ENCODE results near the gene STARD13. TPM values are rescaled to one million over a fixed set of nuclear protein-coding genes. Genes with fewer than 3 reads are reported as not detected.
A peak's percentile ranks its signal among the peaks of the same experiment; 100 is the strongest.

STARD13 gene
- total RNA-seq, 1 donor from 2014 or later, result 19.3 TPM

DNA sequence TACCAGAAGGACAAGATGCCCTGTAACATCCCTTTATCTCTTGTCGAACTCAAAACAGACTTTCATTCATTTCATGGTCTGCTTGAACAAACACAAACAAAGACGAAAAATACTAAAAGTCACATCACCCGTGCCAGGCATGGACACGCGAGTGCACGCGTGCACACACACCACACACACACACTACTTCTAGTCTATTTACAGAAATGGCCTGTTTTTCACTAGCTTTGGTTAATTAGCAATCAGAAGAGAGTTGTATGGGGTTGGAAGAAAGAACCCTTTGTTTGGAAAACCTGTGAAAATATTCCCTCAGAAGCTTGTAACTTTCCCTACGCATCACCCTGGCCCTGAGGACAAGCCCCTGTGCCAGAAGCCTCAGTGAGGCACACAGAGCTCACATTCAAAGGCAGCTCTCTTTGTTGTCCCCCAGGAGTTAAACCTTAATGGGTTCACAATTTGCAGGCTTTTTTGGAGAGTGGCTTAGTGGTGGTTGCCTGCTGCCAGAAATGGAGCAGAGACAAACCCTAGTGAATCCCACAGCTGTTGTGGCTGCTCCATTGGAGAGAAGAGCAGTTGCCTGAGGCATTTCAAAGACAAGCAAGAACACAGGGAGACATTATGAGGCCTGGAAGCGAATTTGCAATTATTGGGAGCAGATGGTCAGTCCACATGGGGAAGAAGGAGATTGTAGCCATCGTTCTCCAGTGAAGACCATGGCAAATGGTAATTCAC, 55.9 kb downstream of the STARD13 start:
- DNase-seq (ENCODE audit: low read depth in 2 of 2), result no peak

DNA sequence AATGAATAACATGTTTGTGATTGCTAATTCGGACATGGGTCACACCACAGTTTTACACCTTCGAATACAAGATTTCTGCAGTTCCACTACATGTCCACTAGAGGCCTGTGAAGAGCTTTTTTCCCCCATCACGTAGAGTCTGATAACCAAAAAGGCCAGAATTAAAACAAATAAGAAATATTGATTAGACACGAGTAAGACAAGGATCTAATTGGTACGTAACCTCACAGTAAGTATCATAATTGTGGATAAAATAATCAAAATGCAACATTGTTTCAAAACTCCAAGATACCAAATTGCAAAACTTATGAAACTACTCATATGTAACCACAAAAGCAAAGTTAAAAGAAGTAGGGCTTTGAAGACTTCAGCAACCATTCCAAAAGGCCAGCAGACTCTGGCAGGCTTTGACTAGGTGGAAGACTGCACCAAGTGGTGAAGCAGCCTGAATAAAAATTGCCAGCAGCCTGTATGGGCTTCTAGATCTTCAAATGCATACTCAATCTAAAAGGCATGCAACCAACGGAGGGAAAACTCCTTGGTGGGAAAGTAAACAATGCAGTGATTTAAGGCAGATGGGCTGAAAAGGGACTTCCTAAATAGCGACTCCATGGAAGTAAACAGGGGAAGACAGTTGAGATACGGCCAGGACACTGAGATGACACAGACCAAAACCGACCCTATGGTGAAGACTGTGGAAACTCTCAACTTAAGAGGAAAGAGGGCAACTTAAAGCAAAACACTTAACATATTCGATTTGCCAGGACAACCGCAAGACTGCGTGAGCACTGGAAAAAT, 56.7 kb downstream of the STARD13 start:
- DNase-seq (ENCODE audit: low read depth in 2 of 2), result peak; percentile 50 to 64

DNA sequence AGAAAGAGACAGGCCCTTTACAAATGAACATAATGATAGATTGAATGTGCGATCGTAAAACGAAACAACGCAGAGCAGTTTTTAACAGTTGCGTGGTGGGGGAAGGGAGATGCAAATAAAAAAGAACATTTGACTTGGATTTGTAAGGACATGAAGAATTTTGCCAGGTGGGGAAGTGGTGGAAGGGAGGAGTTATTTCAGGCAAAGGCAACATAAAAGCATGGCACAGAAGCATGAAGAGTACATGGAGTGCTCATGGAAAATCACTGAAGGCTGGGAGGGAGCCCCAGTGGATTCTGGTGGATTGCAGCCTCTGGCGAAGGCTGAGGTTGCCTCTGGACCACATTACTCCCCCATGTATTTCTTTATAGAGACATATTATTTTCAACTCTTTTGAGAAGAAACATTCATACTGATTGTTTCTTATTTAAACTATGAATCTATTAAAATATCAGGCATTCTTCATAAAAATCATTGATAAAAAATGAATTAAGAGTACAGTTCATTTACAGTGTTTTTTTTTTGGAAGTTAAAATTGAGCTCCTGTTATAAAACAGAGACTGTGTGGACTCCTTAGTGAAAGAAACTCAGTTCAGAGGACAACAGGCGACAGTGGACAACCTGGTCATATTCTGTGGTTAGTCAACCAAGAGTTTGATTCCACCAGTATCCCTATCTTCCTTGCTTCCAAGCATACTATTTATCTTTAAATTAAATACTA, 57.5 kb downstream of the STARD13 start:
- DNase-seq (ENCODE audit: low read depth in 2 of 2), result no peak

DNA sequence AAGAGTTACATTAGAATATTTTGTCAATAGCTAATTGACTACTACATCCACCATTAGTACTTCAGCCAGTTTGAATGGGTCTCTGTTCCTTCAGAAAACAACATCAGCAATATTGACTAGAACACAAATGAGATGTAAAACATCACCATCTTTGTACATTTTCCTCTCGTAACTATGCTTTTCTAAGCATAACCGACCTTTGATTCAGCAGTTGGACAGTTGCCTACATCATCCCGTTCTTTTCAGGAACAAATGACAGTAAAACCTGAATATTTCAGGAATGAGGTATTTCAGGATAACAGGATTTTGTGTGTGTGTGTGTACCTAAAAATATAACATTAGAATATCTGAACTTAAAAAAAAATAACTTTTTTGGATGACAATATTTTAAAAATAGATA, 60.9 kb downstream of the STARD13 start:
- peak in 1 of 2 donors; percentile 66 for DNase-seq (ENCODE audit: low read depth in 2 of 2)

DNA sequence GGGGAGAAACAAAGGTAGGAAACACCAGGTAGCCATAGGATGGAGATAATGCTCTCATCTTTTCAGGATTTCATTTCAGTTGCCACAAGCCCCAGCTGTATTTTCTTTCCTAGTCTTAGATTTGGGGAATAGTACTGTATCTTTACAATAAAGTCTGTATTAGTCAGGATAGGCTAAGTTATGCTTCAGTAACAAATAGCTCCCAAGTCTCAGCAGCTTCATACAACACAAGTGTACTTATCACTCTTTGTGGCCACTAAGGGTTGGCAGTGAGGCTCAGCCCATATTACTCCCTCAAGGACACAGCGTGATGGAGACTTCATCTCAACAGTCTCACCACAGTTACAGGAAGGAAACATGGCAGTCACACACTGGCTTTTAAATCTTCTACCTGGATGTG, 61.4 kb downstream of the STARD13 start:
- DNase-seq (ENCODE audit: low read depth in 2 of 2), result no peak

DNA sequence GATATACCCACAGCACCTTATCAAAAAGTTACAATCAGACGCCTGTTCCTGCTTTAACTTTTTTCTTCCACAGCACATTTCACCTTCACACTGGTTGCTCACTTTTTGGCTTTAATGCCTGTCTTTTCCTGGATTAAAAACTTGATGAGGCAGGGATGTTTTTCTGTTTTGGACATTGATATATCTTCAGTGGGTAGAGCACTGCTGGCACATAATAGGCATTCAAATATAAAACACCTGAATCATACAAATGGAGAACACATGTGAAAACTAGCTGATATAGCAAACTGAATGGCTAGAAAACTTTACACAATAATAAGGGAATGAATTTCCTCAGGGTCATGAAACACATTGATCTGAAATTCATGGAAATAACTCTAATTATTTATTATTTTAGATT, 65.6 kb downstream of the STARD13 start:
- DNase-seq (ENCODE audit: low read depth in 2 of 2), result no peak

DNA sequence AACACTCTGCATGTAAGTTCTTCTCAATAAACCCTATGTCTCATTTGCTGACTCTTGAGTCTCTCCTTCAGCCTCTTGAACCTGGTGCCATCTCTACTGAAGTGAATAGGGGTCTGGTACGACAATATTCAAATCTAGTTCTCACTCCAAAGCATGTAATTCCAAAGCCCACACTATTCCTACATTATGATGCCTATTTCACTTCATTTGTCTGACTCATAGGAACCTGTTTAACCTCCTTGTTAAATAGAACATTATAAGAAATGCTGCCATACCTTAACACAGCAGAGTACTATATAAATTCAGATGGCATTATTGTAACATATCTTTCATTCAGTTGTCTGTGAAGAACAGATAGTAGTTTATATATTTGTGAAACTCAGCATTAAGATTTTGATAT, 67.1 kb downstream of the STARD13 start:
- no peak for DNase-seq (ENCODE audit: low read depth in 2 of 2)

DNA sequence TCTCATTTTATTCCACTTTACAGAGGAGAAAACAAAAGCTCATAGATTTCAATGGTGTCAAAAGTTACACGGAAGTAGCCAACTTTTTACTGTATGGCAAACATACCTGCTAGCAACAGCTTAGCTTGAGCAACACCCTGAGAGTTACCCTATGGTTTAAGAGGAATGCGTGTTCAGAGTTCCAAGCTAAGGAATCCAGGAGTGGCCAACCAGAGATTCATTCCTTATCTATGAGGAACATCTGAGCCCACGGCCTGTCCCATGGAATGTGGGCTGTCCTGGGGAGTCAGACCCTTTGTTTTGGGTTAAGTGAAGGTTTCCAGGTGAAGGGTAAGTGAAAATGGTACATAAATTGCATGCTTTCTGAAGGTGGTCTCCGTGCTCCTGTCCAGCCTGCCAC, 67.5 kb downstream of the STARD13 start:
- no peak for DNase-seq (ENCODE audit: low read depth in 2 of 2)

DNA sequence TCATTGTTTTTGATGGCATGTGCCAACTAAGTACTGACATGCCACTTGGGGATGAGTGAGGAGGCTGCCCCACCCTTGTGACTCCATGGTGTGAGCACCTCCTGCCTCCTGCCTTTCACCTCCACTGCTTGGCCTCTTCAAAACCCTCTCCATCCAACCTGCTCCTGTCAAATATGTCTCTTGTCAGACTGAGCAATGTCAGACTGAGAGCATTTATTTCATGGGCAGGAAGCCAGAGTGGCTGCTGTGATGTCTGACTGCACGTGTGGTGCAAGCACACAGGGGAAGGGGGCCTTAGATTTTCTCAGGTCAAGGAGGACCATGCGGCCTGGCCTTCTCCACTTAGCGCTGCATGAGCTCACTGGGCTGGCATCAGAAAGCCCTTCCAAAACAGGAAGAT, 68.3 kb downstream of the STARD13 start:
- no peak for DNase-seq (ENCODE audit: low read depth in 2 of 2)

DNA sequence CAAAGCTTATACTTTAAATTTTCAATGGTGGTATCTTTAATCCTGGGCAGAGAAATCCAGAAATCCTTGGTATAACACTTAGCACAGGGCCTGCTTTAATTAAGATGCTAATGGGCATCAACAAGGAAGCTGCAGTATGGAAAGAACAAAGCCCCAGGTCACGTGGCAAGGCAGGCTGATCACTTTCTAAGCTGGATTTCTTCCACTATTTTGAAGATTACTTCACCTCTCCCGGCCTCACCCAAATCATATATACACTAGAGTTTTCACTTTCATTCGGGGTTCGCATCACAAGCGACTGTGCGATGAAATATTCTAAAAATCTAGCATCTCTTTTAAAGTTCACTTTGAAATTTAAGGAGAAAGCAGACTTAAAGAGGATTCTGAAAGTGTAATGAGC, 71.8 kb downstream of the STARD13 start:
- no peak for DNase-seq (ENCODE audit: low read depth in 2 of 2)

DNA sequence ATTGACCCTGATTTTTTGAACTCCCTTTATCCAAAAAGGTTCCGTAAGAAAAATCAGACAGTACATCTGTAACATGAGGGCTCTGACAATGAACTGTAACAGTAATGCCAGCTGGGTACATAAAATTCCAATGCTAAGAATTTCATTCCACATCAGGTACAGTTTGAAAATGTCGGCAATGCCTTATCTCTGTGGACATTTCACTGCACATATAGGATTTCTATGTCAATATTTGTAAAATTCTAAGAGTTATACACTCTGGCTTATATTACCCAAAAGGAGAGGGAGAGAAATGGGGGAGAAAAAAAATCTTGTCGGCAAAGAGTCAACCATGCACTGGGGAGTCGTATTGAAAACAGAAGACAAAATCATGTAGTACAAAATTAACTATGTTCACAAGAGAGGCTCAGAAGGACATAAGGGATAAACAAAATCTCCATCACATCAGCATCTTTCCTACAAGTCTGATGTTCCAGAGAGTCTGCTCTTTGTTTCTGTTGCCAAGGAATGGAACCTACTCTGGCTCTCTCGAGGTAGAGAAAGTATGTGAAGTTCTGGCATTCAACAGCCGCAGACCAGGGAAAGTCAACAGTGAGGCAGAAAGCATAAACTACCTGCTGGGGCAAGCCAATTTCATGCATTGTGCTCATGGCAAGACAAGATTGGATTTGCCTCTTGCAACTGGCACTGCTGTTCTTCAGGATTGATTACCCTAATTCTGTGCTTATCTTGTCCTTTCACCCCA, 72.4 kb downstream of the STARD13 start:
- DNase-seq (ENCODE audit: low read depth in 2 of 2), result no peak

DNA sequence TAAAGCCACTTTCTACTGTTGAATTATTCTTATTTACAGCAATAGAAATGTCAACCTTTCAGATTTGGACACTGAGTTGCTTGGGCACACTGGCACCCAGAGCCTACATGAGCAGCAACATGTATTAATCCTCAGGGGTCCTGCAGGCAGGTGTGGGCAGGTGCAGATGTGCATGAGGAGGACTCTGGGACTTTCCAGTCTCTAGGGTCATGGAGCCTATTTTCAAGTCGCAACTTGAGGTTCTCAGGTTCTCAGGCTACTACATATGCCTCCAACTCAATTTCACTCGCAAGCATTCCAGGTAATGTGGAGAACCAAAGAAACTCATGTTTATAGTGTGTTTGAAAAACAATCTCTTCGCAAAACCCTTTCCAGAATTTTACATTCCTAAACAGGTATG, 73.2 kb downstream of the STARD13 start:
- DNase-seq (ENCODE audit: low read depth in 2 of 2), result no peak

DNA sequence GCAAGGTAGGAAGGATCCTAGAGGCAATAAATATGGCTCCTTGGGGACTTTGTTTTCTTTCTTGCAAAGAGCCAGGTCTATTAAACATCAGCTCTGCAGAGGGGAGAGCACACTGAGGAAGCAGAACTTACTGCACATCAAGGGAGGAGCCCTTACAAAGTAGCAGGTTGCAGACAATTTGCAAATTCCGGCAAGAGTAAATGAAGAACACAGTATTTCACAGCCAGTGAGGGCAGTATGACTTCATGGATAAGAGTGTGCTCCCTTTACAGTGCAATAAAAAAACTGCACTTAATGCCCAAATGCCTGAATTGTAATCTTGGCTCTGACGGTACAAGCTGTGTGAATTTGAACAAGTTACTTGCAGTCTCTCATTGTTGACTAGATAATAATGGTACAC, 75.5 kb downstream of the STARD13 start:
- no peak for DNase-seq (ENCODE audit: low read depth in 2 of 2)

DNA sequence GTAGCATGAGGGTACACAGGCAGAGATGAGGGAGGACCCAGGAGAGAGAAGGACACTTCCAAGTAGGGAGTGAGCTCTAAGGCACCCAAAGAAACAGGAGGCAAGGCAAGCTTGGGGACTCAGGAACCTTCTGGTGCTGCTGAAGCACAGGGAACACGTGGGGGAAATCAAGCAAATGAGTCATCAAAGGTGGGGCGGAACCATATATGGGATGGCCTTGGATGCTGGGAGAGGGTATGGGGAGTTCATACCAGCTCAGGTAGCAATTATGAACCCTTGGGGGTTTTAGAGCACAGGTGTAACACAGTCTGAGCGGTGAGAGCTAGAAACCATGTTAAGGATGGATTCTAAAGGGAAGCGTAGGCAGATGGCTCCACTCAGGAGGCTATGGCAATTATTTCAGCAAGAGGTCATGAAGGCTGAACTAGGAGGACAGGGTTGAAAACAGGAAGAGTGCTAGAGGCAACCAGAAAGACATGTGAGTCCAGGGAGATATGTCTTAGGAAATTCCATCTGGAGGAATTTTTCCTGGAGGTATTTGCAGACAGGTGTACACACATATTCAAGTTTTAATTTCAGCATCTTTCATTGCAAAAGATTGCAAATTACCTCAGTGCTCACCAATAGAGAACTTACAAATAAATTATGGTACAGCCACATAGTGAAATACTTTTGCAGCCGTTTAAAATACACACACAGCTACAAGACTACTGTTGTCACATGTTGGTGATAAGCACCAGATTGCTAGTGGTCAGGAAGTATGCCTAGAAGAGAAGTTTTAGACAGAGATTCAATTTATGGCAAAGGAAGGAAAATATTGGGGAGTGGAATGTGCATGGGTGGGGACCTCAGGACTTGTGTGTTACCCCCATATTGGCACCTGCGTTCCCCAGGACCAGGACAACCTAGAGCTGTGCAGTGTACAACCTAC, 77.0 kb downstream of the STARD13 start:
- DNase-seq (ENCODE audit: low read depth in 2 of 2), result peak in 1 of 2 donors; percentile 40

DNA sequence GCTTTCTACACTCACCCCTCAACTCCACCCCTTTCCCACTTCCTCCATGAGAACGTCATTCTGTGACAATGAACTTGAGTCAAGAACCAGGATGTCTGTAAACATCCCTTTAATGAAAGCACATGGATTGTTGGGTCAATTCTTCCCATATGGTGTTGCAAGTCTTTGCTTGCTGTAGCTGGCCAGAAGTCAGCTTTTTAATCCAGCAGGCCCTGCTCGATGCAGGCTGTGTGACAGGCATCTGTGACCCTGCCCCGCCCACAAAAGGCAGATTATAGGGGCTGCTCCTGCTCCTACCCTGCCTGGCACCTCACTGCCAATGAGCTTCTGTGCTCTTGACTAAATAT, 78.0 kb downstream of the STARD13 start:
- DNase-seq (ENCODE audit: low read depth in 2 of 2), result peak in 1 of 2 donors; percentile 65

DNA sequence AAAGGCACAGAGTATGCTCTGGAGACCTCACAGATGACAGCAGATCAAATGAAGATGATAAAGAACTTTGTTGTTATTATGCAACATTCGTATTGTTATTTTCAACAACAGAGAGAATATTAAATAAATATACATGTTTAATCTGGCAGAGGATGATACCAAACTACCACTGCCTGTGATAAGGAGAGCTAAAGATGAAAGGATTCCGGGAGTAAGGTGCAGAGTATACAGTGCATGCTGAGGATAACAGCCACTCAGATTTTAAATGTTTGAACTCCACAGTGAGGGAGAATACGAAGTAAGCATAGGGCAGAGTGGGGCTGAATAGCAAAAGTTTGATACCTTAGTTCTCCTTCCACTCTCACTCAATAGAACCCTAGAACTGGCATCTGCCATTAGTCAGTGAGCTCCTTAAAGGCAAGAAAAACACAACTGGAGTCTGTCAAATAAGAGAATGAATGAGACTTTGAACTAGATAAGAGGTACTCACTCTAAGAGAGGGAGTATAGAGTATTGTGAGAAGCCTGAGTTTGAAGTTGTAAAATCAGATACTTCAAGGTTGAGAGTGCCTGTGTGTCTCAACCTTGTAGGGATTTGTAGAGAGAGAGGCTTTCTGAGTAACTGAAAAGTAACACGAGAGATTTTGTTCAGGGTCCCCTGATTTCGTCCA, 78.5 kb downstream of the STARD13 start:
- no peak for DNase-seq (ENCODE audit: low read depth in 2 of 2)

DNA sequence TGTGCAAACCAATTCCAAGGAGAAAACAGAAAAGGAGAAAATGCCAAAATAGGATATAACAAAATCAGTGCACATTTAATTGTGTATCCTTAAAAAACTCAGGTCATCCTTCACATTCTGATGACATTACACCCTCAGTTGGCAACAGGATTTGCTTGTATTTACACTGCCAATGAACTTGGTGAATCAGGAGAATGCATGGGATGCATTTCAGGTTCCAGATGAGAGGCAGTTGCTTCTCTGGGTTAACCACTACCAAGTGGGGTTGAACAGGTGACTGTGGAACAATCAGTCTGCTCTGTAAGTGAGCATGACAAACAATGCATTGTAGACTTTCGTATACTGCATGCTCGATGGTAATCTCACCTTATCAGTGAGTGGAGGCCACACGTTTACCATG, 79.1 kb downstream of the STARD13 start:
- DNase-seq (ENCODE audit: low read depth in 2 of 2), result no peak

DNA sequence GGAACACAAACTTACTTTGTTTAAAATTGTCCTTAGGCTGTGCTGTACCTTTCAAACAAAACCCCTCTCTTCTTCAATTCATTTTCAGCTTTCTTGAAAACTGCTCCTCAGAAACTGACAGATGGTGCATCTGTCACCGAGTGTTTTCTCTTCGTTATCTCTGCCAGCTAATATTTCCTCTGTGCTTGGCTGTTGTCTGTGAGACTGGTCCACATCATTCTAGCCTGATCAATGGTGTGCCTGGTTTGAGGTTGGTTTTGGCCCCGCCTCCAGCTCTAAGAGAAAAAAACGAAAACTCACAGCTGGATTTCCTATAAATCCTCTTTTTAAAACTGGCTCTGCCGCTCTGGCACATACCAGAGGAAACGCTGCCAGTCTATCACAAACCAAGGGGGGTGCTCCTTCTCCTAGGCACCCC, 79.7 kb downstream of the STARD13 start:
- peak in 1 of 2 donors; percentile 79 for DNase-seq (ENCODE audit: low read depth in 2 of 2)

DNA sequence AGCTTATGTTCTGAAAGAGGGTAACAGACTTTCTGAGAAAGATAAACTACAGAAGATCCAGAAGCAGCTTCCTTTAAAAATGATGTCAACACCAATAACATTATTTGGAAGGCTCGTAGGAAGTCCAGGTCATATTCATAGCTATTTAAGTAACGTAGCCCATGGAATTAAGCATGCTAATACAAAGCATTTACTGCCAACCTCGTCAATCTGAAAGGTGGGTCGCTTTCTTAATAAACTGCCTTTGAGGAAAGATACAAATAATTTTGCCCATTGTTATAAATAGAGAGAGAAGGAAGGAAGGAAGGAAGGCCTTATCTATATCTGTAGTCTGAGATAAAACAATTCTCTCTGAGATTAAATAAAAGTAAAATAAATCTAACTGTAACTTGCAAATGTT, 80.3 kb downstream of the STARD13 start:
- peak in 1 of 2 donors; percentile 58 for DNase-seq (ENCODE audit: low read depth in 2 of 2)

Data from dermis microvascular lymphatic vessel endothelial cell (primary cell).